ENCODE data around the gene MCOLN2. TPM values are rescaled to one million over a fixed set of nuclear protein-coding genes. Genes with fewer than 3 reads are reported as not detected.

The MCOLN2 gene
- total RNA-seq, 1 experiment from 2014 or later, result 1.3 TPM

GRCh38 chr1:84957966-84958365 is 38.9 kb downstream of the MCOLN2 start:
- Histone ChIP-seq H2BK15ac (ENCODE audit: low read depth, low read length) (no peak overlapping the region), H4K8ac (replicated peaks; ENCODE audit: insufficient read length, low read depth, low read length) (no peak overlapping the region), H2BK120ac (ENCODE audit: low read depth, low read length, poor library complexity, severe bottlenecking) (no peak overlapping the region), H2BK12ac (ENCODE audit: insufficient read length, low read depth, low read length) (no peak overlapping the region), H4K5ac (ENCODE audit: insufficient read length, low read depth, low read length) (no peak overlapping the region), H2BK5ac (ENCODE audit: insufficient read length, low read length) (no peak overlapping the region), H3K14ac (ENCODE audit: insufficient read depth, low read length) (no peak overlapping the region), H3T11ph (ENCODE audit: low read length) (no peak overlapping the region), H3K23ac (ENCODE audit: insufficient read length, low read depth, low read length) (no peak overlapping the region), H3K79me1 (ENCODE audit: insufficient read depth, low read depth, low read length, poor library complexity, severe bottlenecking) (no peaks in the 10 kb centered on the region), H4K91ac (ENCODE audit: insufficient read length, low read depth, low read length) (no peak overlapping the region), H3K9ac (ENCODE audit: extremely low read depth, insufficient read length, low read length) (no peak overlapping the region), H4K20me1 (ENCODE audit: control insufficient read depth, insufficient read depth, insufficient read length) (no peaks in the 10 kb centered on the region), H3K18ac (ENCODE audit: insufficient read length, low read depth, low read length) (no peak overlapping the region), H3K9me3 (ENCODE audit: control insufficient read depth, low read depth, low read length) (no peaks in the 10 kb centered on the region), H3K4ac (ENCODE audit: low read depth, low read length) (no peak overlapping the region), H2AK5ac (ENCODE audit: insufficient read length, low read length) (no peak overlapping the region), H3K23me2 (ENCODE audit: insufficient read length, low read depth, low read length, poor library complexity, severe bottlenecking) (no peaks in the 10 kb centered on the region), H3K27me3 (ENCODE audit: insufficient read depth, low read length) (no peaks in the 10 kb centered on the region), H3K79me2 (ENCODE audit: insufficient read depth, low read length) (no peaks in the 10 kb centered on the region), H3K4me1 (ENCODE audit: insufficient read depth, low read length) (peaks cover 2% of the 10 kb centered on the region; the same call in 1 of the 2 replicates), H3K27ac (ENCODE audit: insufficient read length, low read depth, low read length) (no peak overlapping the region), H3K56ac (ENCODE audit: insufficient read length, low read depth, low read length) (no peak overlapping the region), H2AFZ (ENCODE audit: low read length) (no peak overlapping the region), H3K4me2 (ENCODE audit: insufficient read depth, insufficient read length, low read length) (no peak overlapping the region), H2BK20ac (ENCODE audit: low read depth, low read length, poor library complexity, severe bottlenecking) (no peak overlapping the region)
- Mint-ChIP-seq H3K4me1 (no peaks in the 10 kb centered on the region), H3K27me3 (ENCODE audit: low read depth) (no peaks in the 10 kb centered on the region), H3K36me3 (ENCODE audit: insufficient read depth in 1 of 3, low read depth in 3 of 3) (no peaks in the 10 kb centered on the region), H3K4me3 (no peak overlapping the region), H3K27ac (no peak overlapping the region), H3K9me3 (no peaks in the 10 kb centered on the region)
- no peak for DNase-seq
- WGBS (ENCODE audit: extremely low coverage, insufficient read length, low lambda C conversion rate), result no CpG with 5 or more reads among the region's 1 CpG
- TF ChIP-seq, protein P1, sequence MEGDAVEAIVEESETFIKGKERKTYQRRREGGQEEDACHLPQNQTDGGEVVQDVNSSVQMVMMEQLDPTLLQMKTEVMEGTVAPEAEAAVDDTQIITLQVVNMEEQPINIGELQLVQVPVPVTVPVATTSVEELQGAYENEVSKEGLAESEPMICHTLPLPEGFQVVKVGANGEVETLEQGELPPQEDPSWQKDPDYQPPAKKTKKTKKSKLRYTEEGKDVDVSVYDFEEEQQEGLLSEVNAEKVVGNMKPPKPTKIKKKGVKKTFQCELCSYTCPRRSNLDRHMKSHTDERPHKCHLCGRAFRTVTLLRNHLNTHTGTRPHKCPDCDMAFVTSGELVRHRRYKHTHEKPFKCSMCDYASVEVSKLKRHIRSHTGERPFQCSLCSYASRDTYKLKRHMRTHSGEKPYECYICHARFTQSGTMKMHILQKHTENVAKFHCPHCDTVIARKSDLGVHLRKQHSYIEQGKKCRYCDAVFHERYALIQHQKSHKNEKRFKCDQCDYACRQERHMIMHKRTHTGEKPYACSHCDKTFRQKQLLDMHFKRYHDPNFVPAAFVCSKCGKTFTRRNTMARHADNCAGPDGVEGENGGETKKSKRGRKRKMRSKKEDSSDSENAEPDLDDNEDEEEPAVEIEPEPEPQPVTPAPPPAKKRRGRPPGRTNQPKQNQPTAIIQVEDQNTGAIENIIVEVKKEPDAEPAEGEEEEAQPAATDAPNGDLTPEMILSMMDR (conservative IDR thresholded peaks at IDR 0.05), result no peak

All from H9 (cell line).